Measurements from ENCODE around the gene UGT1A1. TPM values are rescaled to one million over a fixed set of nuclear protein-coding genes. Genes with fewer than 3 reads are reported as not detected.

The UGT1A1 gene
- total RNA-seq, 1 donor from 2014 or later: not detected

DNA sequence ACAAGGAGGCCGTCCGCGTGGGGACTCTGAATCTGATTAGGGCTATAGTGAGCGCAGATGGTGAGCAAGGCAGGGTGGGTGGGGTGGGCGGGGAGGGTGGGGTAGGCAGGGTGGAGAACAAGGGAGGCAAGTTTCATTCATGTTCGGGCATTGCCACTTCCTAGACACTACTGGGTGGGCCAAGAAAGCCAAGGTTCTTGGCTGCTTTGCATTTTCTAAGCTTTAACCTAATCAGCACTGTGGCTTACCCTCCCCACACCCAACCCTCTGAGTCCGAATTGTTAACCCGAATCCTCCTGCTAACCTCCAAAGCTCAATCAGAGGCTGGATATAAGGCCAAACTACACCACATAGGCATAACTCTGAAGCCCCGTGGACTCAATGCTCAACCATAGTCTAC lies 36.2 kb downstream of the UGT1A1 start:
- no peak for TF ChIP-seq CTCF (IDR thresholded peaks at IDR 0.05; ENCODE audit: unreplicated experiment)
- no peaks in the 10 kb centered on the region for H3K9me3 Mint-ChIP-seq (ENCODE audit: unreplicated experiment)
- peaks cover 16% of the 10 kb centered on the region for H3K27me3 Mint-ChIP-seq (ENCODE audit: unreplicated experiment)
- no peak for DNase-seq (ENCODE audit: low spot score)
- H3K4me3 Mint-ChIP-seq (ENCODE audit: unreplicated experiment): no peak overlapping the region
- H3K4me1 Mint-ChIP-seq (ENCODE audit: unreplicated experiment): no peaks in the 10 kb centered on the region
- H3K27ac Mint-ChIP-seq (ENCODE audit: unreplicated experiment): no peak overlapping the region
- H3K36me3 Mint-ChIP-seq (ENCODE audit: low read depth, unreplicated experiment): peaks cover 5% of the 10 kb centered on the region

DNA sequence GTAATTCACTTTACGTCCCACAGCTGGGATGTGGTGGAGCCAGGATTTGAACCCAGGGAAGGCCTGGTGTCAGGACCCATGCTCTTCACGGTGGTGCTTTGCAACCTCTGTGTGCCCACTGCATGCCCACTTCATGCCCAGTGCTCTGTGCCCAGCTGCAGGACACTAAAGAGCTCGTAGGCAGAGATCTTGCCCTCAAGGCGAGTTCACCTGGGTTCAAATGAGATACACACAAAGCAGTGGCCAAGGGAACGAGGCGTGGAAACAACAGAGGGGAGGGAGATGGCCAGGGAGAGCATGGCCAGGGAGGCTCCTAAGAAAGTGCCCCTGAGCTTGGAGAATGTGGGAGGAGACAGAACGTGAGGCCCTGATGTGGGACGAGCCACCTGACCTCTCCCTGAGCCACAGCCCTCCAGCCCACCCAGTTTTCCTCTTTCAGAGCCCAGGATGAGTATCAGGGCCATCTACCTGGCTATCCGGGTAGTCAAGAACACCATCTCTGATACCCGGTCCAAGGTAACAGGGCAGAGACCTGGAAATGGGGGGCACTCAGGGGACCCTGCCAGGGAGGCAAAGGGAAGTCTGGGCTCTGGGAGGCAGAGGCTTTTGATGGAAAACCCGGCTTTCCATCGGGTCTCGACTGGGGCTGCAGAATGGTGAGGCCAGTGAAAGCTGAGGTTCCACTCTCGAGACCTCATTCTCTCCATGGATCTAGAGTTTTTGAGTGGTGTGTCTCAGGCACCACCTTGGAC lies 38.4 kb downstream of the UGT1A1 start:
- no peak for TF ChIP-seq CTCF (IDR thresholded peaks at IDR 0.05; ENCODE audit: unreplicated experiment)
- no peaks in the 10 kb centered on the region for H3K4me1 Mint-ChIP-seq (ENCODE audit: unreplicated experiment)
- no peaks in the 10 kb centered on the region for H3K36me3 Mint-ChIP-seq (ENCODE audit: low read depth, unreplicated experiment)
- H3K27ac Mint-ChIP-seq (ENCODE audit: unreplicated experiment): peak overlapping the region; percentile 44
- no peak for DNase-seq (ENCODE audit: low spot score)
- H3K4me3 Mint-ChIP-seq (ENCODE audit: unreplicated experiment): no peak overlapping the region
- H3K27me3 Mint-ChIP-seq (ENCODE audit: unreplicated experiment): peaks cover 14% of the 10 kb centered on the region
- no peaks in the 10 kb centered on the region for H3K9me3 Mint-ChIP-seq (ENCODE audit: unreplicated experiment)

GRCh38 chr2:233799087-233799665 lies 39.1 kb downstream of the UGT1A1 start:
- no peak for DNase-seq (ENCODE audit: low spot score)
- peaks cover 14% of the 10 kb centered on the region for H3K27me3 Mint-ChIP-seq (ENCODE audit: unreplicated experiment)
- no peaks in the 10 kb centered on the region for H3K4me1 Mint-ChIP-seq (ENCODE audit: unreplicated experiment)
- TF ChIP-seq CTCF (IDR thresholded peaks at IDR 0.05; ENCODE audit: unreplicated experiment): no peak
- H3K9me3 Mint-ChIP-seq (ENCODE audit: unreplicated experiment): no peaks in the 10 kb centered on the region
- no peaks in the 10 kb centered on the region for H3K36me3 Mint-ChIP-seq (ENCODE audit: low read depth, unreplicated experiment)
- H3K27ac Mint-ChIP-seq (ENCODE audit: unreplicated experiment): no peak overlapping the region
- no peak overlapping the region for H3K4me3 Mint-ChIP-seq (ENCODE audit: unreplicated experiment)

DNA sequence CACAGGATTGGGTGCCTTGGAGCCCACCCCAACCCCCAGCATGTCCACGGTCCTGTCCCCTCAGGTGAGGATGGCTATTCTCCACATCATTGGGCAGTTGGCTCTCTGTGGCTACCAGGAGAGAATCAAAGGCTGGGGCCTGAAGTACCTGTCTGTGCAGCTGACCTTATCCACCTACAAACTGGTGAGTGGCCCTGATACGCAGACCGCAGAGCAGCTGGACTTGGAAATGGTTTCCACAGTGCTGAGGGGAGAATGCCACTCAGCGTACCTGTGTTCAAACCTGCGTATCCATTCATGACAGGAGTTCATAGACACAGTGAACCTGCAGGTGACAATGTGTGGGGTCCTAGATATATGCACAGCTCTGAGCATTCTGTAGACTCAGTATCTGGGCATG lies 39.6 kb downstream of the UGT1A1 start:
- Mint-ChIP-seq H3K36me3 (ENCODE audit: low read depth, unreplicated experiment) (no peaks in the 10 kb centered on the region), H3K9me3 (ENCODE audit: unreplicated experiment) (no peaks in the 10 kb centered on the region), H3K27ac (ENCODE audit: unreplicated experiment) (no peak overlapping the region), H3K4me3 (ENCODE audit: unreplicated experiment) (no peak overlapping the region), H3K27me3 (ENCODE audit: unreplicated experiment) (peaks cover 12% of the 10 kb centered on the region), H3K4me1 (ENCODE audit: unreplicated experiment) (no peaks in the 10 kb centered on the region)
- no peak for DNase-seq (ENCODE audit: low spot score)
- TF ChIP-seq CTCF (IDR thresholded peaks at IDR 0.05; ENCODE audit: unreplicated experiment): no peak

- no peak for DNase-seq (ENCODE audit: low spot score)
- H3K27ac Mint-ChIP-seq (ENCODE audit: unreplicated experiment): no peak overlapping the region
- H3K4me3 Mint-ChIP-seq (ENCODE audit: unreplicated experiment): no peak overlapping the region
- no peaks in the 10 kb centered on the region for H3K9me3 Mint-ChIP-seq (ENCODE audit: unreplicated experiment)
- no peaks in the 10 kb centered on the region for H3K36me3 Mint-ChIP-seq (ENCODE audit: low read depth, unreplicated experiment)
- no peaks in the 10 kb centered on the region for H3K4me1 Mint-ChIP-seq (ENCODE audit: unreplicated experiment)
- no peak for TF ChIP-seq CTCF (IDR thresholded peaks at IDR 0.05; ENCODE audit: unreplicated experiment)
- peaks cover 11% of the 10 kb centered on the region for H3K27me3 Mint-ChIP-seq (ENCODE audit: unreplicated experiment)
These were observed 40.1 kb downstream of the UGT1A1 start for GRCh38 chr2:233800208-233800607.
